Measurements from ENCODE around the gene LY6G5B.

DNA sequence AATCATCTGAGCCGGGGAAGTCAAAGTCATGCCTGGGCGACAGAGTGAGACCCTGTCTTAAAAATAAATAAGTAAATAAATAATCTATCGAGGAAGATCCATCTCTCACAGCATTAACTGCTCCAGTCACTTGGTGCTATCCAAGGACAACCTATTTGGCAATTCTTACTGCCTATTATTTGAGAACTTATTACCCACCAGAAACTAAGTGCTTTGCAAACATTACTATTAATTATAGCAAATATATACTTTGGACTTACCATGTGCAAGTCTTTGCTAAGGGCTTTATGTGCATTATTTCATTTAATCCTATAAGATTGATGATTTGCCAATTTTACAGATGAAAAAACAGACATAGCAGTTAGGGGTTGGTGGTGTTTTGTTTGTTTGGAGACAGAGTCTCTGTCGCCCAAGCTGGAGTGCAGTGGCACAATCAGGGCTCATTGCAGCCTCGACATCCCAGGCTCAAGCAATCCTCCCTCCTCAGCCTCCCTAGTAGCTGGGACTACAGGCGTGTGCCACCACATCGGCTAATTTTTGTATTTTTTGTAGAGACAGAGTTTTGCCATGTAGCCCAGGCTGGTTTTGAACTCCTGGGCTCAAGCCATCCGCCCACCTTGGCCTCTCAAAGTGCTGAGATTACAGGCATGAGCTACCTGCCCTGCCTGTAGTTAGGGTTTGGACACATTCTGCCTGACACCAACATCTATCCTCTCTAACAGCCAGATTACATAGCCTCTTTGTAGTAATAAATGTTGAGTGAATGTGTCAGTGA lies 15.0 kb upstream of the LY6G5B start:
- TF ChIP-seq, protein P1, sequence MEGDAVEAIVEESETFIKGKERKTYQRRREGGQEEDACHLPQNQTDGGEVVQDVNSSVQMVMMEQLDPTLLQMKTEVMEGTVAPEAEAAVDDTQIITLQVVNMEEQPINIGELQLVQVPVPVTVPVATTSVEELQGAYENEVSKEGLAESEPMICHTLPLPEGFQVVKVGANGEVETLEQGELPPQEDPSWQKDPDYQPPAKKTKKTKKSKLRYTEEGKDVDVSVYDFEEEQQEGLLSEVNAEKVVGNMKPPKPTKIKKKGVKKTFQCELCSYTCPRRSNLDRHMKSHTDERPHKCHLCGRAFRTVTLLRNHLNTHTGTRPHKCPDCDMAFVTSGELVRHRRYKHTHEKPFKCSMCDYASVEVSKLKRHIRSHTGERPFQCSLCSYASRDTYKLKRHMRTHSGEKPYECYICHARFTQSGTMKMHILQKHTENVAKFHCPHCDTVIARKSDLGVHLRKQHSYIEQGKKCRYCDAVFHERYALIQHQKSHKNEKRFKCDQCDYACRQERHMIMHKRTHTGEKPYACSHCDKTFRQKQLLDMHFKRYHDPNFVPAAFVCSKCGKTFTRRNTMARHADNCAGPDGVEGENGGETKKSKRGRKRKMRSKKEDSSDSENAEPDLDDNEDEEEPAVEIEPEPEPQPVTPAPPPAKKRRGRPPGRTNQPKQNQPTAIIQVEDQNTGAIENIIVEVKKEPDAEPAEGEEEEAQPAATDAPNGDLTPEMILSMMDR (conservative IDR thresholded peaks at IDR 0.05 in 1 of 2, IDR thresholded peaks at IDR 0.05 in 1 of 2; ENCODE audit: low read depth in 1 of 2, low read length in 2 of 2) = no peak
- no peak for TF ChIP-seq EZH2 (IDR thresholded peaks at IDR 0.05; ENCODE audit: low read length, missing control alignments)
